ENCODE measurements around the gene PRMT1.

DNA sequence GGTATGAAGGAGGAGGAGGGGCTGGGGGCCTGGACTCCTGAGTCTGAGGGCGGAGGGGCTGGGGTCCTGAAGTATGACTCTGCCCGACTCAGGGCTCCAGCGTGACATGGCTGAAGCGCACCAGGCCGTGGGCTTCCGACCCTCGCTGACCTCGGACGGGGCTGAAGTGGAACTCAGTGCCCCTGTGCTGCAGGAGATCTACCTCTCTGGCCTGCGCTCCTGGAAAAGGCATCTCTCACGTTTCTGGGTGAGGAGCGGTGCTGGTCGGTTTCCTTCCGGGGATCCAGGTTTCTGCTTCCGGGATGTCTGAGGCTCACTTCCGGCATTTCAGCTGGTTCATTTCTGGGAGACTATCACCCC is 15.1 kb downstream of the PRMT1 start:
- TF ChIP-seq, protein P1, sequence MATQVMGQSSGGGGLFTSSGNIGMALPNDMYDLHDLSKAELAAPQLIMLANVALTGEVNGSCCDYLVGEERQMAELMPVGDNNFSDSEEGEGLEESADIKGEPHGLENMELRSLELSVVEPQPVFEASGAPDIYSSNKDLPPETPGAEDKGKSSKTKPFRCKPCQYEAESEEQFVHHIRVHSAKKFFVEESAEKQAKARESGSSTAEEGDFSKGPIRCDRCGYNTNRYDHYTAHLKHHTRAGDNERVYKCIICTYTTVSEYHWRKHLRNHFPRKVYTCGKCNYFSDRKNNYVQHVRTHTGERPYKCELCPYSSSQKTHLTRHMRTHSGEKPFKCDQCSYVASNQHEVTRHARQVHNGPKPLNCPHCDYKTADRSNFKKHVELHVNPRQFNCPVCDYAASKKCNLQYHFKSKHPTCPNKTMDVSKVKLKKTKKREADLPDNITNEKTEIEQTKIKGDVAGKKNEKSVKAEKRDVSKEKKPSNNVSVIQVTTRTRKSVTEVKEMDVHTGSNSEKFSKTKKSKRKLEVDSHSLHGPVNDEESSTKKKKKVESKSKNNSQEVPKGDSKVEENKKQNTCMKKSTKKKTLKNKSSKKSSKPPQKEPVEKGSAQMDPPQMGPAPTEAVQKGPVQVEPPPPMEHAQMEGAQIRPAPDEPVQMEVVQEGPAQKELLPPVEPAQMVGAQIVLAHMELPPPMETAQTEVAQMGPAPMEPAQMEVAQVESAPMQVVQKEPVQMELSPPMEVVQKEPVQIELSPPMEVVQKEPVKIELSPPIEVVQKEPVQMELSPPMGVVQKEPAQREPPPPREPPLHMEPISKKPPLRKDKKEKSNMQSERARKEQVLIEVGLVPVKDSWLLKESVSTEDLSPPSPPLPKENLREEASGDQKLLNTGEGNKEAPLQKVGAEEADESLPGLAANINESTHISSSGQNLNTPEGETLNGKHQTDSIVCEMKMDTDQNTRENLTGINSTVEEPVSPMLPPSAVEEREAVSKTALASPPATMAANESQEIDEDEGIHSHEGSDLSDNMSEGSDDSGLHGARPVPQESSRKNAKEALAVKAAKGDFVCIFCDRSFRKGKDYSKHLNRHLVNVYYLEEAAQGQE (IDR thresholded peaks at IDR 0.05; ENCODE audit: low read depth): no peak
- TF ChIP-seq YY1 (IDR thresholded peaks at IDR 0.05; ENCODE audit: low read depth) (no peak), TCF12 (IDR thresholded peaks at IDR 0.05; ENCODE audit: low read depth) (no peak), FOXM1 (IDR thresholded peaks at IDR 0.05; ENCODE audit: borderline replicate concordance, low read depth) (no peak), TAF1 (IDR thresholded peaks at IDR 0.05; ENCODE audit: low read depth) (no peak), CREB1 (IDR thresholded peaks at IDR 0.05; ENCODE audit: low read depth) (no peak), CEBPB (IDR thresholded peaks at IDR 0.05) (no peak), NFIC (IDR thresholded peaks at IDR 0.05) (no peak), EP300 (IDR thresholded peaks at IDR 0.05; ENCODE audit: borderline replicate concordance) (no peak)
